ENCODE results near the gene NKX3-2. TPM values are rescaled to one million over a fixed set of nuclear protein-coding genes. Genes with fewer than 3 reads are reported as not detected.

The NKX3-2 gene
- polyA plus RNA-seq, 3 donors, result not detected

- no peak for DNase-seq (ENCODE audit: low read depth in 3 of 3, low spot score in 2 of 3)
Measured at GRCh38 chr4:13515268-13515667, 29.0 kb downstream of the NKX3-2 start.

DNA sequence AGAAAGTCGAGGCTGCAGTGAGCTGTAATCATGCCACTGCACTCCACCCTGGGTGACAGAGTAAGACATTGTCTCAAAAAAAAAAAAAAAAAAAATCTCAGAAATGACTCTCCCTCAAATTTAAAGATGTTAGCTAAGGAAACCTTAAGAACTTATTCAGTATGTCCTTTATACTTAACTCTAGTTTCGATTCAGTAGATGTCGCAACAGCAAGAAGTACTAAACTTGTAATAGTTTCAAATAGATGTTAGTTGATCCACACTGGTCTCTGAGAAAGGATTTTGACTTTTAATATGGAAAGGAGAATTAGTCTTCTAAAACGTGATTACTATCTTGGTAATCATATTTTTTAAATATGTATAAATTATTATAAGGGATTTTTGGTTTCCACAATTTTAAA, 29.6 kb downstream of the NKX3-2 start:
- DNase-seq (ENCODE audit: low read depth in 3 of 3, low spot score in 2 of 3), result no peak

DNA sequence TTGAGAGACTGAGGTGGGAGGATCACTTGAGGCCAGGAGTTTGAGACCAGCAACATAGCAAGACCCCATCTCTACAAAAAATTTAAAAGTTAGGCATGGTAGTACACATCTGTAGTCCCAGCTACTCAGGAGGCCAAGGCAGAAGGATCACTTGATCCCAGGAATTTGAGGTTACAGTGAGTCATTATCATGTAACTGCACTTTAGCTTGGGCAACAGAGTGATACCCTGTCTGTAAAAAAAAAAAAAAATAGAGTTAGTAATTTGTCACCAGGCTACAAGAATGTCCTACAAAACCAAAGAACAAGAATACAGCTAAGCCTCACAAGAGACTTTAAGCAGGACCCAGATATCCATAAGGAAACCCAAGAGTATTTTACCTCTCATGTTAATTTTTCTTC, 33.2 kb downstream of the NKX3-2 start:
- no peak for DNase-seq (ENCODE audit: low read depth in 3 of 3, low spot score in 2 of 3)

DNA sequence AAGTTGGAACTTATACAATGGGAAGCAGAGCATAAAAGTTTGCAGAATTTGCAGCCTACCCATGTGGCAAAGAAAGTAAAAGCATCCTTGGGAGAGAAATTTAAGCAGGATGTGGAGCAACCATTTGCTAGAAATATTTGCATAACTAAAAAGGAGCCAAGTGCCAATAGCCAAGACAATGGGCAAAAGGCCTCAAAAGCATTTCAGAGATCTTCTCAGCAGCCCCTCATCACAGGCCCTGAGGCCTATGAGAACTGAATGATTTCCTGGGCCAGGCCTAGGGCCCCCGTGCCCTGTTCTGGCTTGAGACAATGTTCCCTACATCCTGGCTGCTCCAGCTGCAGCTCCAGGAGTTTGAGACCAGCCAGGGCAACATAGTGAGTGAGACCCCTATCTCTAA, 34.9 kb downstream of the NKX3-2 start:
- DNase-seq (ENCODE audit: low read depth in 3 of 3, low spot score in 2 of 3), result no peak

DNA sequence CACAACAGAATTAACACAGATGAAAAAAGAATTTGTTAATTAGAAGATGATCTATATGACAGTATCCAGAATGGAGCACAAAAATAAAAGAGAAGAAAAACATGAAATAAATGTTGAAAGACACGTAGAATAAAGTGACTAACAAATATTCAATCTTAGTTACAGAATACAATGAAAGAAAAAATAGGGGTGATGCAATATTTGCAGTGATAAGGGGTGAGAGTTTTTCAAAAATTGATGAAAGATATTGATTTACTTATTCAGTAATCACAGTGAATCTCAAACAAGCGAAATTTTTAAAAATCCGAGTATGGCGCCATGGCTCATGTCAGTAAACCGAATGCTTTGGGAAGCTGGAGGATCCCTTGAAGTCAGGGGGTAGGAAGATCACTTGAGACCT, 39.9 kb downstream of the NKX3-2 start:
- no peak for DNase-seq (ENCODE audit: low read depth in 3 of 3, low spot score in 2 of 3)

DNA sequence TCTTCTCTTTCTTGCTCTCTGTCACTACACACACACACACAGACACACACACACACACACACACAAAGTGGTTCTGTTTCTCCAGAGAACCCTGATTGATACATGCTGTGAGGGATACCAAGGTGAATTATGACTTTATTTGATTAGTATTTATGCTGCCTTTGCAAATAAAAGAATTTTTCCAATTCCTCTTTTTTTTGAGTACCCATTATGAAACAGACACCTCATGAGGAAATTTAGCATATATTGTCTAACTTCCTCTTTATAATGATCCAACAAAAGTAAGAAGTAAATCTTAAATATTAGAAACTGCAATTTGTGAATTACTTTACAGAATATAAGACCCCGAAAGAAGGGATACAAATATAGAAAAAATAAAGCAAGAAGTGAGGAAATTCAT, 45.8 kb downstream of the NKX3-2 start:
- no peak for DNase-seq (ENCODE audit: low read depth in 3 of 3, low spot score in 2 of 3)

DNA sequence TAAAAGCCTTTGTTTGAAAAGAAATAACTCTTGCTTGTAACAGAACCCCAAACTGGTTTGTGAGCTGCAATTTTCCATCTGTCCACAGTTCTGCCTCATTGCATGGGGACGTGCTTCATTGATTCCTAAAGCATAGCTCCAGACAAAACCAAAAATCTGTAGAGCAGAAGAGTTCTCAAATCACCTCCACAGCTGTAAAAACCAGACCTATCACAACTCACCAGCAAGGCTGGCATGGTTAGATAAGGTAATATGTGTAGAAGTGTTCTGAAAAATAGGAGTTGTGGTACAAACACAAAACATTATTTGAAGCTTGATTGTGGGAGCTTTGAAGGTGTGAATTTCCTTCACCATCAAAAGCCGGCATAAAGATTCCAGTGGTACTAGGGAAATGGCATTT, 47.7 kb downstream of the NKX3-2 start:
- DNase-seq (ENCODE audit: low read depth in 3 of 3, low spot score in 2 of 3), result no peak

DNA sequence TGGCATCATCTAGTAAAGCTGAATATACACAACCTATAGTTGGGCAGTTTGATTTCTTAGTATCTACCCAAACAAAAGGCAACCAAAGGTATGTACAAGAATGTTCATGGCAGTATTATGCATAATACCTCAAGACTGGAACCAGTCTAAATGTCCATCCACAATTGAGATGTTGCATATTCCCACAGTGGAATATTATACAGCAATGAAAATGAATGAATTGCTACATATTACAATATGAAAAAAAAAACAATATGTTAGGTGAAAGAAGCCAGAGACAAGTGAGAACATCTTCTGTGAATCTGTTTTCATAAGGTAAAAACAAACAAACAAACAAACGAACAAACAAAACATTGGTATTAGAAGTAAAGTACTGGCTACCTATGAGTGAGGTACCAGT, 48.6 kb downstream of the NKX3-2 start:
- DNase-seq (ENCODE audit: low read depth in 3 of 3, low spot score in 2 of 3), result no peak

DNA sequence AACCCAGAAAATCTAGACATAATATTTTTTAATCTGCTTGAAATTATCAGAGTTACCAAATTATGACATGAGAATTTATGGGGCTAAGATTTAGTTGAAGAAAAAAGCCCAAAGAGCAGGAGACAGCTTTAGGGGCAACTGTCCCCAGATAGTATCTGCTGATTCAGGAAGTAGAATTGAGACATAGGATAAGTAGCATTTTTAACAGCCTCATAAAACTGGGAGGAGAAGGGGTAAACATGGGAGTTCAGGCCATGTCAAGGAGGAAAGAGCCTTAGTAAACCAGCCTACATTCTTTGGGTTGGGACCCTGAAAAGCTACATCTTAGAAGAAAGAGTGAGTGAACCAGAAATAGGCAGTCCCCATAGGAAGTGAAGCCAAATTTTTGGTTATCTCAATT, 50.5 kb downstream of the NKX3-2 start:
- DNase-seq (ENCODE audit: low read depth in 3 of 3, low spot score in 2 of 3), result no peak

DNA sequence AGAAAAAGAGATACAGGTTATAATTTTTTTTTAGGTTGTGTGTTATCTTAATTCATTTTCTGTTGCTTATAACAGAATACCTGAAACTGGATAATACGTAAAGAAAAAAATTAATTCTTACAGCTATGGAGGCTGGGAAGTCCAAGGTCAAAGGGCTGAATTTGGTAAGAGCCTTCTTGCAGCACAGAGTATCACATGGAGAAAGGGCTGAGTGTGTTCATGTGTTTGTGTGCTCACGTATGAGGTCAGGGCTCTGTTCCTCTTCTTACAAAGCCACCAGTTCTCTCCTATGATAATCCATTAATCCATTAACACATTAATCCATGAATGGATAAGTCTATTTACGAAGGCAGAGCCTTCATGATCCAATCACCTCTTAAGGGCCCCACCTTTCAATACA, 51.6 kb downstream of the NKX3-2 start:
- no peak for DNase-seq (ENCODE audit: low read depth in 3 of 3, low spot score in 2 of 3)

Other genes starting within 250 kb of the NKX3-2 start
- gene RAB28, start 60.2 kb downstream of the NKX3-2 start, polyA plus RNA-seq (ENCODE audit: insufficient read length in 3 of 3), result 10 to 100 TPM; 31.9 to 34.6 (median 32.2) TPM
- gene BOD1L1, start 83.2 kb upstream of the NKX3-2 start, polyA plus RNA-seq (ENCODE audit: insufficient read length in 3 of 3), result 10 to 100 TPM; 52.3 to 64.0 (median 56.1) TPM